Breast epithelium (tissue), 3 donors: ENCODE data around the gene TFPI.

Experiments
- POLR2AphosphoS5 ChIP-seq, 3 donors: sonication (generic); formaldehyde crosslinking; IDR thresholded peaks; one replicate each; pipeline ENCODE4 v1.6.1; 2017; ENCODE audit warnings: antibody characterized with exemption in 3 of 3
- TF ChIP-seq, protein P1 (sequence below), 3 donors: fragments of 450-650 bp; IDR thresholded peaks; one replicate each; pipeline ENCODE4 v1.5.1; 2016 to 2017; ENCODE audit warnings: antibody characterized with exemption in 3 of 3, mild to moderate bottlenecking in 3 of 3, moderate library complexity in 3 of 3

DNA sequence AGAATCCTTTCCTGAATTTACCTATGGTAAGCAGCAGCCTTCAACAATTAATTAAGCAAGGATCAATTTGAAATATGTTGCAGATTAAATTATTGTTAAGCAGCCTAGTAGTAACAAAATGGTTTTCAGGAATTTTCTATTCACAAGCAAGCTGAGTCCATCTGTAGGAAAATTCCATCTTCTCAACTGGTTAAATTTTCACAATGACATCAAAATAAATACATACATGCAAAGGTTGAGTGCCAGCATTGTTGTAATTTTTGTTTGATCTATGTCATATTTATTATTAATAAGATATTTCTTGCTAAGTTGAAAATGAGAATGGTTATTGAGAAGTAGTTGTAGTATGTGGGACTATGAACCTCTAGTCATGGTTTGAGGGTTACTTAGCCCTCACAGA lies 15.3 kb upstream of the TFPI start:
- TF ChIP-seq, protein P1, sequence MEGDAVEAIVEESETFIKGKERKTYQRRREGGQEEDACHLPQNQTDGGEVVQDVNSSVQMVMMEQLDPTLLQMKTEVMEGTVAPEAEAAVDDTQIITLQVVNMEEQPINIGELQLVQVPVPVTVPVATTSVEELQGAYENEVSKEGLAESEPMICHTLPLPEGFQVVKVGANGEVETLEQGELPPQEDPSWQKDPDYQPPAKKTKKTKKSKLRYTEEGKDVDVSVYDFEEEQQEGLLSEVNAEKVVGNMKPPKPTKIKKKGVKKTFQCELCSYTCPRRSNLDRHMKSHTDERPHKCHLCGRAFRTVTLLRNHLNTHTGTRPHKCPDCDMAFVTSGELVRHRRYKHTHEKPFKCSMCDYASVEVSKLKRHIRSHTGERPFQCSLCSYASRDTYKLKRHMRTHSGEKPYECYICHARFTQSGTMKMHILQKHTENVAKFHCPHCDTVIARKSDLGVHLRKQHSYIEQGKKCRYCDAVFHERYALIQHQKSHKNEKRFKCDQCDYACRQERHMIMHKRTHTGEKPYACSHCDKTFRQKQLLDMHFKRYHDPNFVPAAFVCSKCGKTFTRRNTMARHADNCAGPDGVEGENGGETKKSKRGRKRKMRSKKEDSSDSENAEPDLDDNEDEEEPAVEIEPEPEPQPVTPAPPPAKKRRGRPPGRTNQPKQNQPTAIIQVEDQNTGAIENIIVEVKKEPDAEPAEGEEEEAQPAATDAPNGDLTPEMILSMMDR (IDR thresholded peaks at IDR 0.05), result no peak
- no peak for TF ChIP-seq POLR2AphosphoS5 (IDR thresholded peaks at IDR 0.05)
